Panc1 (cell line): ENCODE measurements around the gene SLC13A3. TPM values are rescaled to one million over a fixed set of nuclear protein-coding genes. Genes with fewer than 3 reads are reported as not detected.

Experiments
- ATAC-seq: fragments of 200-7000 bp; cut with Tn5 transposase; 2 replicates; pipeline ENCODE4 v1.9.1; 2020; ENCODE audit warnings: mild to moderate bottlenecking, moderate library complexity
- BruUV-seq: library from RNA; stranded (reverse); fragments of 400-500 nt; replicated peaks from 2 replicates; lab custom pipeline; 2021; lab: Mats Ljungman, UMichigan
- CTCF ChIA-PET: fragments of 300-600 bp; sonication (Branson Sonifier 250); formaldehyde crosslinking; loops from one replicate; lab custom pipeline; 2022; ENCODE audit warnings: antibody characterized with exemption; lab: Charles Lee
- POLR2A ChIA-PET: fragments of 300-600 bp; sonication (Branson Sonifier 250); formaldehyde crosslinking; loops from one replicate; lab custom pipeline; 2022; ENCODE audit warnings: antibody characterized with exemption; lab: Charles Lee
- DNase-seq: peaks from one replicate; pipeline ENCODE4 v3.0.0-alpha.2; 2010; ENCODE audit warnings: low read depth, low spot score
- H3K27ac ChIP-seq: 2 replicates; pipeline ENCODE4 v1.5.1; 2011; ENCODE audit warnings: mild to moderate bottlenecking, low read length, inconsistent platforms
- H3K27me3 ChIP-seq: fragments of 200-500 bp; sonication (Bioruptor generic); 2 replicates; pipeline ENCODE4 v1.6.0; 2014; ENCODE audit warnings: low read length, inconsistent platforms; ENCODE audit not compliant: control insufficient read depth, insufficient read depth
- H3K36me3 ChIP-seq: fragments of 200-500 bp; sonication (Bioruptor generic); 2 replicates; pipeline ENCODE4 v1.5.1; 2014; ENCODE audit warnings: inconsistent platforms, mild to moderate bottlenecking, low read length, moderate library complexity; ENCODE audit not compliant: control insufficient read depth, insufficient read depth
- H3K4me1 ChIP-seq: 2 replicates; pipeline ENCODE4 v1.5.1; 2011; ENCODE audit warnings: inconsistent platforms, mild to moderate bottlenecking, low read length, moderate library complexity; ENCODE audit not compliant: control insufficient read depth, insufficient read depth
- H3K4me3 ChIP-seq, 2 experiments: 2 replicates each; pipeline ENCODE4 v1.5.1; 2011 to 2012; ENCODE audit warnings: low read depth in 2 of 2, low read length in 2 of 2, mild to moderate bottlenecking in 2 of 2, inconsistent platforms in 1 of 2, moderate library complexity in 1 of 2
- H3K9me3 ChIP-seq: fragments of 200-500 bp; sonication (Bioruptor generic); 2 replicates; pipeline ENCODE4 v1.5.1; 2014; ENCODE audit warnings: low read depth, mild to moderate bottlenecking, inconsistent platforms, low read length, moderate library complexity; ENCODE audit not compliant: control insufficient read depth, insufficient read depth
- CTCF ChIP-seq: fragments of 450-650 bp; IDR thresholded peaks from 2 replicates; pipeline ENCODE4 v1.5.1; 2017; ENCODE audit warnings: mild to moderate bottlenecking
- POLR2AphosphoS5 ChIP-seq: IDR thresholded peaks from 2 replicates; pipeline ENCODE4 v1.6.1; 2012; ENCODE audit warnings: mild to moderate bottlenecking, low read depth, low read length, moderate library complexity
- REST ChIP-seq, 2 experiments: IDR thresholded peaks; 2 replicates each; pipeline ENCODE4 v1.6.1; 2011 to 2012; ENCODE audit warnings: low read depth in 2 of 2, control low read depth in 1 of 2, low read length in 1 of 2, mild to moderate bottlenecking in 1 of 2, moderate library complexity in 1 of 2; ENCODE audit not compliant: insufficient read depth in 1 of 2
- SIN3A ChIP-seq: IDR thresholded peaks from 2 replicates; pipeline ENCODE4 v1.6.1; 2012; ENCODE audit warnings: low read depth, mild to moderate bottlenecking, low read length, moderate library complexity, borderline replicate concordance; ENCODE audit not compliant: insufficient read depth
- TCF7L2 ChIP-seq: IDR thresholded peaks from 2 replicates; pipeline ENCODE4 v1.6.1; 2011; ENCODE audit warnings: mild to moderate bottlenecking, low read depth, low read length, inconsistent platforms
- in situ Hi-C: cut with HindIII; loops from 2 replicates; pipeline ENCODE4 v1.10.0; 2016; ENCODE audit warnings: low sequenced_read_pairs, low pct_unique_long_range_greater_than_20kb
- intact Hi-C: fragments of 100-400 bp; cut with micrococcal nuclease; formaldehyde crosslinking; loops from one replicate; pipeline ENCODE4 v1.10.0; 2022; ENCODE audit not compliant: unreplicated experiment
- total RNA-seq: library from RNA; stranded (reverse); gene quantifications from one replicate; pipeline ENCODE4 v1.2.1, GENCODE V29; 2021; ENCODE audit not compliant: unreplicated experiment

The SLC13A3 gene
- total RNA-seq, 1 experiment from 2014 or later = 0.31 TPM

GRCh38 chr20:46578745-46579144, 72.5 kb downstream of the SLC13A3 start:
- intact Hi-C loops = no loop called here
- BruUV-seq = no TSS peak
- ATAC-seq = no peak
- Histone ChIP-seq H3K9me3 (no peaks in the 10 kb centered on the region), H3K36me3 (no peaks in the 10 kb centered on the region), H3K4me3 (no peak overlapping the region), H3K27ac (no peak overlapping the region), H3K4me1 (no peaks in the 10 kb centered on the region), H3K27me3 (no peaks in the 10 kb centered on the region)
- no peak for DNase-seq
- TF ChIP-seq SIN3A = no peak
- no peak for TF ChIP-seq REST (IDR thresholded peaks at IDR 0.05; ENCODE audit: insufficient read depth in 1 of 2, low read depth in 2 of 2, low read length in 1 of 2)
- TF ChIP-seq POLR2AphosphoS5 = no peak
- TF ChIP-seq TCF7L2 = no peak
- no peak for TF ChIP-seq CTCF
- ChIA-PET POLR2A (no interaction called here), CTCF (no interaction called here)
- in situ Hi-C loops = no loop called here

GRCh38 chr20:46576774-46577395, 74.4 kb downstream of the SLC13A3 start:
- H3K36me3 ChIP-seq = no peaks in the 10 kb centered on the region
- DNase-seq (no peak), ATAC-seq (no peak)
- H3K9me3 ChIP-seq = no peaks in the 10 kb centered on the region
- H3K4me3 ChIP-seq = no peak overlapping the region
- H3K4me1 ChIP-seq = no peaks in the 10 kb centered on the region
- H3K27ac ChIP-seq = no peak overlapping the region
- ChIA-PET CTCF (no interaction called here), POLR2A (no interaction called here)
- in situ Hi-C loops (no loop called here), intact Hi-C loops (no loop called here)
- no TSS peak for BruUV-seq
- H3K27me3 ChIP-seq = no peaks in the 10 kb centered on the region
- TF ChIP-seq CTCF (no peak), POLR2AphosphoS5 (no peak), SIN3A (no peak), TCF7L2 (no peak), REST (IDR thresholded peaks at IDR 0.05; ENCODE audit: insufficient read depth in 1 of 2, low read depth in 2 of 2, low read length in 1 of 2) (no peak)
